Measurements from ENCODE around the gene GALNT17.

GRCh38 chr7:71470326-71470725, 338.4 kb downstream of the GALNT17 start:
- no peak for TF ChIP-seq YY1 (IDR thresholded peaks at IDR 0.05; ENCODE audit: insufficient read depth, insufficient read length)
- no peak for TF ChIP-seq ZNF274 (IDR thresholded peaks at IDR 0.05; ENCODE audit: low read depth, low read length)
- no peak for TF ChIP-seq SUZ12 (IDR thresholded peaks at IDR 0.05; ENCODE audit: extremely low read depth, insufficient read depth, insufficient read length)
